GM12878 (cell line): ENCODE results near the gene CDPF1. TPM values are rescaled to one million over a fixed set of nuclear protein-coding genes. Genes with fewer than 3 reads are reported as not detected.

Experiments
- ATAC-seq: fragments of 200-7000 bp; cut with Tn5 transposase; 3 replicates; pipeline ENCODE4 v1.9.1; 2020; ENCODE audit warnings: mild to moderate bottlenecking, moderate library complexity
- BruUV-seq: library from RNA; stranded (reverse); fragments of 400-500 nt; replicated peaks from 2 replicates; lab custom pipeline; 2021; lab: Mats Ljungman, UMichigan
- CTCF ChIA-PET: fragments of 300-600 bp; sonication (Branson Sonifier 250); formaldehyde crosslinking; extraction: SDS; loops from one replicate; lab custom pipeline; 2021; ENCODE audit warnings: inconsistent platforms; lab: Yijun Ruan, JAX
- POLR2A ChIA-PET: fragments of 350-600 bp; formaldehyde crosslinking; extraction: SDS; loops from one replicate; lab custom pipeline; 2021; ENCODE audit warnings: inconsistent platforms; lab: Charles Lee
- RAD21 ChIA-PET: fragments of 300-600 bp; sonication (Branson Sonifier 250); formaldehyde crosslinking; loops from one replicate; lab custom pipeline; 2023; ENCODE audit warnings: antibody characterized with exemption; ENCODE audit not compliant: unreplicated experiment; lab: Charles Lee
- SMC1A ChIA-PET: fragments of 300-600 bp; sonication (Branson Sonifier 250); formaldehyde crosslinking; loops from one replicate; lab custom pipeline; 2023; ENCODE audit not compliant: unreplicated experiment, uncharacterized antibody; lab: Charles Lee
- DNase-seq: peaks from one replicate; pipeline ENCODE4 v3.0.0-alpha.2; 2011; ENCODE audit warnings: low read depth, low spot score
- FAIRE-seq: peaks from 3 replicates; lab custom pipeline; 2011; peaks lifted over from hg19 to GRCh38; lab: Jason Lieb, UNC
- H2AFZ ChIP-seq: 2 replicates; pipeline ENCODE4 v1.6.0; 2011; ENCODE audit warnings: low read depth, low read length, control low read depth; ENCODE audit not compliant: control insufficient read depth
- H3K27ac ChIP-seq: 2 replicates; pipeline ENCODE4 v1.5.1; 2011; ENCODE audit warnings: control low read depth; ENCODE audit not compliant: control insufficient read depth, insufficient read depth
- H3K27me3 ChIP-seq, 2 experiments: replicated peaks in 1 of 2; 2 replicates each; pipeline versions ENCODE4 v1.6.0 to v1.6.1; 2011; ENCODE audit warnings: low read length in 1 of 2; ENCODE audit not compliant: control insufficient read depth in 2 of 2, insufficient read depth in 2 of 2
- H3K36me3 ChIP-seq, 2 experiments: 2 replicates each; pipeline ENCODE4 v1.5.1; 2011; ENCODE audit warnings: low read length in 1 of 2; ENCODE audit not compliant: control insufficient read depth in 2 of 2, insufficient read depth in 2 of 2
- H3K4me1 ChIP-seq: 2 replicates; pipeline ENCODE4 v1.6.1; 2011; ENCODE audit warnings: mild to moderate bottlenecking, low read length, moderate library complexity, mixed read lengths; ENCODE audit not compliant: control insufficient read depth, insufficient read depth
- H3K4me2 ChIP-seq: 2 replicates; pipeline ENCODE4 v1.6.0; 2011; ENCODE audit warnings: control low read depth; ENCODE audit not compliant: control insufficient read depth, insufficient read depth
- H3K4me3 ChIP-seq: fragments of 200-600 bp; sonication (generic); 2 replicates; pipeline ENCODE4 v1.5.1; 2016
- H3K79me2 ChIP-seq: 2 replicates; pipeline ENCODE4 v1.6.0; 2011; ENCODE audit warnings: low read length; ENCODE audit not compliant: control insufficient read depth, insufficient read depth
- H3K9ac ChIP-seq: 2 replicates; pipeline ENCODE4 v1.8.0; 2011; ENCODE audit warnings: low read length, control low read depth, mixed read lengths; ENCODE audit not compliant: control insufficient read depth, insufficient read depth
- H3K9me3 ChIP-seq: replicated peaks from 3 replicates; pipeline ENCODE4 v1.5.1; 2011; ENCODE audit warnings: mild to moderate bottlenecking, low read length; ENCODE audit not compliant: control insufficient read depth, insufficient read depth
- H4K20me1 ChIP-seq: 2 replicates; pipeline ENCODE4 v1.6.0; 2011; ENCODE audit not compliant: control insufficient read depth, insufficient read depth
- BCLAF1 ChIP-seq: fragments of 450-650 bp; IDR thresholded peaks from 2 replicates; pipeline ENCODE4 v1.6.1; 2017; ENCODE audit warnings: antibody characterized with exemption, mild to moderate bottlenecking, moderate library complexity
- EED ChIP-seq: sonication (generic); IDR thresholded peaks from 2 replicates; pipeline ENCODE4 v1.6.1; 2016; ENCODE audit warnings: antibody characterized with exemption, low read depth
- EGR1 ChIP-seq, 2 experiments: IDR thresholded peaks; 1 replicate in 1 of 2; 2 replicates in 1 of 2; pipeline ENCODE4 v1.6.1; 2011 to 2012; ENCODE audit warnings: low read depth in 2 of 2, low read length in 2 of 2, borderline replicate concordance in 1 of 2, mild to moderate bottlenecking in 1 of 2, moderate library complexity in 1 of 2
- EP300 ChIP-seq, 2 experiments: fragments of 150-350 bp in 1 of 2; IDR thresholded peaks; 2 replicates each; pipeline ENCODE4 v1.6.1; 2011 to 2012; ENCODE audit warnings: low read depth in 2 of 2, low read length in 2 of 2, borderline replicate concordance in 1 of 2, improper control_type of control experiment in 1 of 2, inconsistent platforms in 1 of 2; ENCODE audit not compliant: control insufficient read depth in 1 of 2
- IRF5 ChIP-seq: fragments of 450-650 bp; IDR thresholded peaks from 2 replicates; pipeline ENCODE4 v1.6.1; 2017; ENCODE audit warnings: borderline replicate concordance
- JUNB ChIP-seq: IDR thresholded peaks from 2 replicates; pipeline ENCODE4 v1.6.1; 2016; ENCODE audit warnings: antibody characterized with exemption, mild to moderate bottlenecking
- MYB ChIP-seq: fragments of 150-350 bp; IDR thresholded peaks from 2 replicates; pipeline ENCODE4 v1.6.1; 2014; ENCODE audit warnings: mild to moderate bottlenecking, low read depth, low read length, borderline replicate concordance
- MYC ChIP-seq: IDR thresholded peaks from 2 replicates; pipeline ENCODE4 v1.6.1; 2011; ENCODE audit warnings: mild to moderate bottlenecking, low read length, moderate library complexity, inconsistent platforms; ENCODE audit not compliant: insufficient read depth, insufficient replicate concordance, insufficient read length, severe bottlenecking
- PAX8 ChIP-seq: fragments of 450-650 bp; IDR thresholded peaks from 2 replicates; pipeline ENCODE4 v1.6.1; 2017; ENCODE audit warnings: mild to moderate bottlenecking, moderate library complexity
- RUNX3 ChIP-seq: IDR thresholded peaks from 2 replicates; pipeline ENCODE4 v1.6.1; 2012; ENCODE audit warnings: low read length, inconsistent platforms
- SREBF1 ChIP-seq: IDR thresholded peaks from 2 replicates; pipeline ENCODE4 v1.6.1; 2012; ENCODE audit warnings: mild to moderate bottlenecking, low read length
- TBL1XR1 ChIP-seq: IDR thresholded peaks from 2 replicates; pipeline ENCODE4 v1.6.1; 2012; ENCODE audit warnings: low read depth, low read length, improper control_type of control experiment
- YBX1 ChIP-seq: fragments of 450-650 bp; IDR thresholded peaks from 2 replicates; pipeline ENCODE4 v1.6.1; 2016; ENCODE audit warnings: antibody characterized with exemption
- ZNF687 ChIP-seq: fragments of 450-650 bp; IDR thresholded peaks from 2 replicates; pipeline ENCODE4 v1.6.1; 2017; ENCODE audit warnings: mild to moderate bottlenecking, moderate library complexity
- WGBS: methylation state at CpG from one replicate; pipeline ENCODE4 v1.1.6; 2016; ENCODE audit warnings: low lambda C conversion rate; ENCODE audit not compliant: insufficient replicate concordance, insufficient coverage; ENCODE audit errors: missing lambda C conversion rate; 5-methylcytosine and 5-hydroxymethylcytosine counted together
- in situ Hi-C: fragments of 300-500 bp; cut with MboI; formaldehyde crosslinking; loops from 9 replicates; pipeline ENCODE4 v1.14.3; 2018; ENCODE audit warnings: mixed read lengths
- intact Hi-C: fragments of 100-400 bp; cut with micrococcal nuclease; formaldehyde crosslinking; loops from one replicate; pipeline ENCODE4 v1.14.2; 2022; ENCODE audit not compliant: unreplicated experiment
- polyA plus RNA-seq, 11 experiments: library from polyadenylated mRNA; depleted of rRNA in 4 of 11; unstranded in 6 of 11; stranded (reverse) in 5 of 11; fragments of >200 nt; fragmentation: Nextera tagmentation in 4 of 11; fragmentation: Illumina TruSeq in 1 of 11; extraction: Ambion mirVana in 4 of 11; extraction: Trizol in 1 of 11; gene quantifications; 1 replicate in 1 of 11; 2 replicates in 10 of 11; pipeline versions ENCODE4 v1.2.1 to v1.2.3, GENCODE V29; 2011 to 2016; ENCODE audit warnings: inconsistent platforms in 2 of 11, missing spikeins in 2 of 11, low read depth in 1 of 11
- total RNA-seq, 4 experiments: library from RNA; depleted of rRNA in 3 of 4; stranded (reverse); fragments of >200 nt in 3 of 4; fragmentation: Illumina TruSeq in 1 of 4; extraction: Trizol in 1 of 4; gene quantifications; 2 replicates each; pipeline versions ENCODE4 v1.2.1 to v1.2.3, GENCODE V29; 2013 to 2021

CDPF1 gene
- total and polyA plus RNA-seq, 10 of the 15 experiments (the other 5 are each of a cell fraction or from before 2014, with no cell fraction given) = 1.0 to 22.4 (median 7.9) TPM

- ChIA-PET RAD21 (no interaction called here), POLR2A (interaction anchor here (0.6 kb wide), 1 partner anchor 29 kb away, joined by 4 read pairs; no protein-coding TSS in a partner anchor), SMC1A (interaction anchor here (1.0 kb wide), 1 partner anchor 9 kb away, joined by 4 read pairs; no protein-coding TSS in a partner anchor), CTCF (interaction anchor here (0.6 kb wide), 1 partner anchor 101 kb away, joined by 3 read pairs; no protein-coding TSS in a partner anchor)
- Histone ChIP-seq H3K27ac (no peak overlapping the region), H3K36me3 (peaks cover 0 to 9% of the 10 kb centered on the region in 2 experiments; a peak in 2 of 4 replicates), H3K4me1 (no peaks in the 10 kb centered on the region), H3K4me2 (no peak overlapping the region), H2AFZ (no peak overlapping the region), H3K9me3 (peaks cover 2% of the 10 kb centered on the region; the same call in 1 of the 3 replicates), H3K9ac (no peak overlapping the region), H3K27me3 (no peaks in the 10 kb centered on the region), H3K4me3 (no peak overlapping the region), H4K20me1 (no peaks in the 10 kb centered on the region), H3K79me2 (no peaks in the 10 kb centered on the region)
- intact Hi-C loops = no loop called here
- ATAC-seq = no peak
- 50% methylated on average over 2 of the region's 4 CpGs for WGBS
- no peak for FAIRE-seq
- no peak for DNase-seq
- in situ Hi-C loops = no loop called here
- BruUV-seq = no TSS peak
- TF ChIP-seq EED (0 out of 2 replicates have a peak, but pooled peaks have one; percentile 31), JUNB (peak; percentile 47), MYB (no peak), ZNF687 (no peak), EP300 (IDR thresholded peaks at IDR 0.05; ENCODE audit: borderline replicate concordance in 1 of 2, control insufficient read depth in 1 of 2, low read depth in 2 of 2, low read length in 2 of 2) (no peak), SREBF1 (no peak), RUNX3 (peak; percentile 43; the same call in 1 of the 2 replicates), YBX1 (no peak), PAX8 (no peak), TBL1XR1 (no peak), MYC (no peak), BCLAF1 (no peak), IRF5 (no peak), EGR1 (IDR thresholded peaks at IDR 0.05; ENCODE audit: borderline replicate concordance in 1 of 2, low read depth in 2 of 2, low read length in 2 of 2) (no peak)
These were observed 37.0 kb downstream of the CDPF1 start for GRCh38 chr22:46213052-46213451.
